H9 (cell line): ENCODE data around the gene ZNF747. TPM values are rescaled to one million over a fixed set of nuclear protein-coding genes. Genes with fewer than 3 reads are reported as not detected.

Source experiments
- DNase-seq: peaks from one replicate; pipeline ENCODE4 v3.0.0-alpha.2; 2017
- H2AFZ ChIP-seq: one replicate; pipeline ENCODE4 v1.6.1; 2013; ENCODE audit warnings: mild to moderate bottlenecking, low read length, control low read depth, moderate library complexity
- H2AK5ac ChIP-seq: 2 replicates; pipeline ENCODE4 v1.6.1; 2013; ENCODE audit warnings: low read length, control low read depth, mixed read lengths; ENCODE audit not compliant: insufficient read length
- H2BK120ac ChIP-seq: one replicate; pipeline ENCODE4 v1.6.1; 2013; ENCODE audit warnings: low read depth, mild to moderate bottlenecking, low read length, control low read depth, inconsistent platforms; ENCODE audit not compliant: poor library complexity, severe bottlenecking
- H2BK12ac ChIP-seq: 2 replicates; pipeline ENCODE4 v1.6.1; 2013; ENCODE audit warnings: low read length, control low read depth, mixed read lengths, low read depth; ENCODE audit not compliant: insufficient read length
- H2BK15ac ChIP-seq: 2 replicates; pipeline ENCODE4 v1.6.1; 2013; ENCODE audit warnings: low read depth, low read length, control low read depth
- H2BK20ac ChIP-seq: one replicate; pipeline ENCODE4 v1.6.1; 2013; ENCODE audit warnings: low read depth, mild to moderate bottlenecking, low read length, control low read depth, inconsistent platforms; ENCODE audit not compliant: poor library complexity, severe bottlenecking
- H2BK5ac ChIP-seq: 2 replicates; pipeline ENCODE4 v1.6.1; 2013; ENCODE audit warnings: low read length, control low read depth, mixed read lengths; ENCODE audit not compliant: insufficient read length
- H3K14ac ChIP-seq: 2 replicates; pipeline ENCODE4 v1.6.1; 2013; ENCODE audit warnings: low read length, control low read depth; ENCODE audit not compliant: insufficient read depth
- H3K18ac ChIP-seq: 2 replicates; pipeline ENCODE4 v1.6.1; 2013; ENCODE audit warnings: low read depth, mild to moderate bottlenecking, mixed read lengths, low read length, control low read depth; ENCODE audit not compliant: insufficient read length
- H3K23ac ChIP-seq: 2 replicates; pipeline ENCODE4 v1.6.1; 2013; ENCODE audit warnings: low read length, control low read depth, mixed read lengths, low read depth; ENCODE audit not compliant: insufficient read length
- H3K23me2 ChIP-seq: 2 replicates; pipeline ENCODE4 v1.6.1; 2013; ENCODE audit warnings: low read depth, mild to moderate bottlenecking, mixed read lengths, low read length, control low read depth; ENCODE audit not compliant: insufficient read length, poor library complexity, severe bottlenecking
- H3K27ac ChIP-seq: 2 replicates; pipeline ENCODE4 v1.5.1; 2013; ENCODE audit warnings: low read length, control low read depth, mixed read lengths, low read depth; ENCODE audit not compliant: insufficient read length
- H3K27me3 ChIP-seq: 2 replicates; pipeline ENCODE4 v1.6.1; 2013; ENCODE audit warnings: low read length, control low read depth, inconsistent platforms; ENCODE audit not compliant: insufficient read depth
- H3K4ac ChIP-seq: 2 replicates; pipeline ENCODE4 v1.6.1; 2013; ENCODE audit warnings: low read depth, mild to moderate bottlenecking, control low read depth, inconsistent platforms, low read length, moderate library complexity
- H3K4me1 ChIP-seq: 2 replicates; pipeline ENCODE4 v1.6.1; 2013; ENCODE audit warnings: low read length, control low read depth, inconsistent platforms; ENCODE audit not compliant: insufficient read depth
- H3K4me2 ChIP-seq: 2 replicates; pipeline ENCODE4 v1.6.1; 2013; ENCODE audit warnings: low read length, control low read depth, mixed read lengths; ENCODE audit not compliant: insufficient read length, insufficient read depth
- H3K56ac ChIP-seq: 2 replicates; pipeline ENCODE4 v1.6.1; 2013; ENCODE audit warnings: low read depth, mild to moderate bottlenecking, mixed read lengths, low read length, control low read depth; ENCODE audit not compliant: insufficient read length
- H3K79me1 ChIP-seq: 2 replicates; pipeline ENCODE4 v1.6.1; 2013; ENCODE audit warnings: low read depth, mild to moderate bottlenecking, moderate library complexity, low read length, control low read depth, inconsistent platforms; ENCODE audit not compliant: insufficient read depth, poor library complexity, severe bottlenecking
- H3K79me2 ChIP-seq: 2 replicates; pipeline ENCODE4 v1.6.1; 2013; ENCODE audit warnings: low read length, control low read depth, inconsistent platforms; ENCODE audit not compliant: insufficient read depth
- H3K9ac ChIP-seq: 2 replicates; pipeline ENCODE4 v1.6.1; 2013; ENCODE audit warnings: low read length, control low read depth, mixed read lengths; ENCODE audit not compliant: insufficient read length; ENCODE audit errors: extremely low read depth
- H3K9me3 ChIP-seq: one replicate; pipeline ENCODE4 v1.6.1; 2013; ENCODE audit warnings: low read depth, low read length, inconsistent platforms; ENCODE audit not compliant: control insufficient read depth
- H3T11ph ChIP-seq: one replicate; pipeline ENCODE4 v1.6.1; 2013; ENCODE audit warnings: mild to moderate bottlenecking, low read length, control low read depth, inconsistent platforms
- H4K20me1 ChIP-seq: one replicate; pipeline ENCODE4 v1.6.1; 2013; ENCODE audit not compliant: control insufficient read depth, insufficient read length, insufficient read depth
- H4K5ac ChIP-seq: 2 replicates; pipeline ENCODE4 v1.6.1; 2013; ENCODE audit warnings: low read depth, mild to moderate bottlenecking, mixed read lengths, low read length, control low read depth; ENCODE audit not compliant: insufficient read length
- H4K8ac ChIP-seq: replicated peaks from 2 replicates; pipeline ENCODE4 v1.6.1; 2013; ENCODE audit warnings: low read length, control low read depth, mixed read lengths, low read depth; ENCODE audit not compliant: insufficient read length
- H4K91ac ChIP-seq: 2 replicates; pipeline ENCODE4 v1.6.1; 2013; ENCODE audit warnings: low read depth, mild to moderate bottlenecking, moderate library complexity, mixed read lengths, low read length, control low read depth; ENCODE audit not compliant: insufficient read length
- H3K27ac Mint-ChIP-seq, 3 experiments: 2 replicates in 2 of 3; 3 replicates in 1 of 3; pipeline ENCODE4 v1.8.0; 2020 to 2021; ENCODE audit warnings: mixed read lengths in 3 of 3, mild to moderate bottlenecking in 1 of 3, moderate library complexity in 1 of 3
- H3K27me3 Mint-ChIP-seq: 2 replicates; pipeline ENCODE4 v1.8.0; 2021; ENCODE audit warnings: low read depth, mild to moderate bottlenecking, moderate library complexity, mixed read lengths
- H3K36me3 Mint-ChIP-seq, 3 experiments: 2 replicates in 2 of 3; 3 replicates in 1 of 3; pipeline ENCODE4 v1.8.0; 2020 to 2021; ENCODE audit warnings: low read depth in 3 of 3, mixed read lengths in 3 of 3; ENCODE audit not compliant: insufficient read depth in 1 of 3
- H3K4me1 Mint-ChIP-seq, 2 experiments: 2 replicates each; pipeline ENCODE4 v1.8.0; 2020; ENCODE audit warnings: mixed read lengths in 2 of 2
- H3K4me3 Mint-ChIP-seq, 2 experiments: 2 replicates in 1 of 2; 3 replicates in 1 of 2; pipeline ENCODE4 v1.8.0; 2020 to 2021; ENCODE audit warnings: mild to moderate bottlenecking in 2 of 2, mixed read lengths in 2 of 2, moderate library complexity in 1 of 2
- H3K9me3 Mint-ChIP-seq, 2 experiments: 2 replicates in 1 of 2; 3 replicates in 1 of 2; pipeline ENCODE4 v1.8.0; 2020; ENCODE audit warnings: mild to moderate bottlenecking in 2 of 2, mixed read lengths in 2 of 2, moderate library complexity in 1 of 2
- WGBS: extraction: QIAGEN DNeasy Blood & Tissue Kit; methylation state at CpG from one replicate; pipeline ENCODE4 v1.1.7; 2013; ENCODE audit warnings: missing lambda C conversion rate, low lambda C conversion rate, mixed read lengths; ENCODE audit not compliant: insufficient read length; ENCODE audit errors: extremely low coverage; 5-methylcytosine and 5-hydroxymethylcytosine counted together
- total RNA-seq: library from RNA; stranded (reverse); gene quantifications from 2 replicates; pipeline ENCODE4 v1.2.1, GENCODE V29; 2021
- TF ChIP-seq, protein P1 (sequence below): fragments of 200-600 bp; sonication (generic); conservative IDR thresholded peaks from 3 replicates; pipeline ENCODE4 v1.8.0; 2021; ENCODE audit warnings: antibody characterized with exemption, mild to moderate bottlenecking

ZNF747 gene
- total RNA-seq, 1 experiment from 2014 or later = 18.4 TPM

DNA sequence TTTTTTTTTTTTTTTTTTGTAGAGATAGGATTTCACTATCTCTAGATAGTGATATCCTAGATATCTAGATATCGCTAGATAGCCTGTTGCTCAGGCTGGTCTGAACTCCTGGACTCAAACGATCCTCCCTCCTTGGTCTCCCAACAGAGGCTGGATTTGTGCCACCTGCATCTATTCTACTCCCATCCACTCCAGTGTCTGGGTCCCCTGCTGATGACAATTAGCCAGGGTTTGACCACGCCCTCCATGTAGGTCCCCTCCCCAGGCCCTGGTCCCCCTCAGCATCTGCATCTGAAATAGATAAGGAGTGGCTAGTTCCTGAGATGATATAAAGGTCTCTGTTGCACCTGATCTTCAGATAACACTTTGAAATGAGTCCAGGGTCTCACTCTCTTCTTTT is 34.6 kb upstream of the ZNF747 start:
- H3K14ac ChIP-seq = no peak overlapping the region
- H3K4me3 Mint-ChIP-seq = peak overlapping the region in 1 of 2 experiments; percentile 40; a peak in 1 of 5 replicates
- H3K79me1 ChIP-seq = no peaks in the 10 kb centered on the region
- no peak overlapping the region for H3K4ac ChIP-seq
- H3K4me1 ChIP-seq = no peaks in the 10 kb centered on the region; the same call in 1 of the 2 replicates
- H3K18ac ChIP-seq = no peak overlapping the region
- no peak overlapping the region for H3K27ac ChIP-seq
- DNase-seq = no peak
- H3K9me3 ChIP-seq = no peaks in the 10 kb centered on the region
- H3K23me2 ChIP-seq = peaks cover 16% of the 10 kb centered on the region
- no peak overlapping the region for H2AFZ ChIP-seq
- H3K23ac ChIP-seq = no peak overlapping the region
- H3K9ac ChIP-seq = no peak overlapping the region
- no peaks in the 10 kb centered on the region for H3K36me3 Mint-ChIP-seq
- no peak overlapping the region for H3K27ac Mint-ChIP-seq
- no peak overlapping the region for H2BK5ac ChIP-seq
- H3K56ac ChIP-seq = no peak overlapping the region
- H2BK120ac ChIP-seq = no peak overlapping the region
- H3K27me3 ChIP-seq = no peaks in the 10 kb centered on the region
- no peak overlapping the region for H2BK15ac ChIP-seq
- no peak overlapping the region for H4K5ac ChIP-seq
- TF ChIP-seq, protein P1, sequence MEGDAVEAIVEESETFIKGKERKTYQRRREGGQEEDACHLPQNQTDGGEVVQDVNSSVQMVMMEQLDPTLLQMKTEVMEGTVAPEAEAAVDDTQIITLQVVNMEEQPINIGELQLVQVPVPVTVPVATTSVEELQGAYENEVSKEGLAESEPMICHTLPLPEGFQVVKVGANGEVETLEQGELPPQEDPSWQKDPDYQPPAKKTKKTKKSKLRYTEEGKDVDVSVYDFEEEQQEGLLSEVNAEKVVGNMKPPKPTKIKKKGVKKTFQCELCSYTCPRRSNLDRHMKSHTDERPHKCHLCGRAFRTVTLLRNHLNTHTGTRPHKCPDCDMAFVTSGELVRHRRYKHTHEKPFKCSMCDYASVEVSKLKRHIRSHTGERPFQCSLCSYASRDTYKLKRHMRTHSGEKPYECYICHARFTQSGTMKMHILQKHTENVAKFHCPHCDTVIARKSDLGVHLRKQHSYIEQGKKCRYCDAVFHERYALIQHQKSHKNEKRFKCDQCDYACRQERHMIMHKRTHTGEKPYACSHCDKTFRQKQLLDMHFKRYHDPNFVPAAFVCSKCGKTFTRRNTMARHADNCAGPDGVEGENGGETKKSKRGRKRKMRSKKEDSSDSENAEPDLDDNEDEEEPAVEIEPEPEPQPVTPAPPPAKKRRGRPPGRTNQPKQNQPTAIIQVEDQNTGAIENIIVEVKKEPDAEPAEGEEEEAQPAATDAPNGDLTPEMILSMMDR = no peak
- no peak overlapping the region for H3K4me2 ChIP-seq
- peaks cover 12% of the 10 kb centered on the region for H3K27me3 Mint-ChIP-seq
- H4K8ac ChIP-seq = no peak overlapping the region
- no peak overlapping the region for H2AK5ac ChIP-seq
- peaks cover 13 to 22% of the 10 kb centered on the region in 2 experiments for H3K4me1 Mint-ChIP-seq
- H2BK20ac ChIP-seq = no peak overlapping the region
- H3T11ph ChIP-seq = no peak overlapping the region
- WGBS = no CpG with 5 or more reads among the region's 3 CpGs
- H2BK12ac ChIP-seq = no peak overlapping the region
- H4K20me1 ChIP-seq = no peaks in the 10 kb centered on the region
- no peaks in the 10 kb centered on the region for H3K9me3 Mint-ChIP-seq
- no peaks in the 10 kb centered on the region for H3K79me2 ChIP-seq
- H4K91ac ChIP-seq = no peak overlapping the region
